ENCODE data around the gene PRKRIP1.
"Not testable (repeated sequence)": the region's sequence is repeated elsewhere in the genome, so short reads cannot be mapped to it uniquely, and the experiment has no call there.

PRKRIP1 gene

GRCh38 chr7:102474116-102474515 lies 78.0 kb downstream of the PRKRIP1 start:
- H3K27me3 ChIP-seq (ENCODE audit: control insufficient read depth in 2 of 2, insufficient read depth in 2 of 2, low read length in 2 of 2); H3K9ac ChIP-seq (ENCODE audit: low read depth in 1 of 2, low read length in 2 of 2); H3K4me3 ChIP-seq (ENCODE audit: low read length in 2 of 2); H3K27ac ChIP-seq (ENCODE audit: low read depth in 2 of 2, low read length in 2 of 2); H3K9me3 ChIP-seq (ENCODE audit: control insufficient read depth in 2 of 2, low read length in 2 of 2): not testable (repeated sequence)
- Histone ChIP-seq H3K36me3 (ENCODE audit: control insufficient read depth in 2 of 2, insufficient read depth in 2 of 2, low read length in 2 of 2) (peaks cover 10 to 14% of the 10 kb centered on the region in 2 donors), H3K4me1 (ENCODE audit: control insufficient read depth in 2 of 2, insufficient read depth in 2 of 2, low read length in 2 of 2) (peaks cover 6 to 13% of the 10 kb centered on the region in 2 donors)

- not testable (repeated sequence) for H3K27me3 ChIP-seq (ENCODE audit: control insufficient read depth in 2 of 2, insufficient read depth in 2 of 2, low read length in 2 of 2); H3K4me3 ChIP-seq (ENCODE audit: low read length in 2 of 2); H3K9me3 ChIP-seq (ENCODE audit: control insufficient read depth in 2 of 2, low read length in 2 of 2); H3K27ac ChIP-seq (ENCODE audit: low read depth in 2 of 2, low read length in 2 of 2); H3K9ac ChIP-seq (ENCODE audit: low read depth in 1 of 2, low read length in 2 of 2)
- peaks cover 5 to 10% of the 10 kb centered on the region in 2 donors for H3K4me1 ChIP-seq (ENCODE audit: control insufficient read depth in 2 of 2, insufficient read depth in 2 of 2, low read length in 2 of 2)
- peaks cover 10 to 14% of the 10 kb centered on the region in 2 donors for H3K36me3 ChIP-seq (ENCODE audit: control insufficient read depth in 2 of 2, insufficient read depth in 2 of 2, low read length in 2 of 2)
Measured at GRCh38 chr7:102474736-102475435, 78.7 kb downstream of the PRKRIP1 start.
